Daoy (cell line): ENCODE data around the gene TCTN1. TPM values are rescaled to one million over a fixed set of nuclear protein-coding genes. Genes with fewer than 3 reads are reported as not detected.
"Not testable (repeated sequence)": the region's sequence is repeated elsewhere in the genome, so short reads cannot be mapped to it uniquely, and the experiment has no call there.

Experiments used
- DNase-seq: peaks from one replicate; pipeline ENCODE4 v3.0.0-alpha.2; 2015; ENCODE audit warnings: low read depth
- total RNA-seq: library from RNA; depleted of rRNA; stranded (reverse); fragments of >200 nt; shearing (Covaris generic); gene quantifications from 2 replicates; pipeline ENCODE4 v1.2.3, GENCODE V29; 2014

The TCTN1 gene
- total RNA-seq, 1 experiment from 2014 or later, result 23.0 TPM

- DNase-seq, result peak; percentile 38
Measured at GRCh38 chr12:110585231-110585799, 28.6 kb upstream of the TCTN1 start.

- not testable (repeated sequence) for DNase-seq
Measured at GRCh38 chr12:110587102-110587501, 26.8 kb upstream of the TCTN1 start.

- no peak for DNase-seq
Measured at GRCh38 chr12:110590059-110590458, 23.9 kb upstream of the TCTN1 start.

GRCh38 chr12:110590806-110591326 lies 23.1 kb upstream of the TCTN1 start:
- DNase-seq, result no peak

- DNase-seq, result no peak
Measured at GRCh38 chr12:110591451-110592051, 22.4 kb upstream of the TCTN1 start.

- DNase-seq, result no peak
Measured at GRCh38 chr12:110592078-110592477, 21.9 kb upstream of the TCTN1 start.

GRCh38 chr12:110592919-110593318 lies 21.0 kb upstream of the TCTN1 start:
- DNase-seq, result not testable (repeated sequence)

GRCh38 chr12:110597885-110598284 lies 16.0 kb upstream of the TCTN1 start:
- no peak for DNase-seq

- DNase-seq, result no peak
Measured at GRCh38 chr12:110599334-110599733, 14.6 kb upstream of the TCTN1 start.

- DNase-seq, result peak; percentile 18
Measured at GRCh38 chr12:110600254-110600653, 13.7 kb upstream of the TCTN1 start.

- DNase-seq, result peak; percentile 48
Measured at GRCh38 chr12:110602085-110602814, 11.7 kb upstream of the TCTN1 start.

GRCh38 chr12:110606253-110606611 lies 7.7 kb upstream of the TCTN1 start:
- DNase-seq, result no peak

GRCh38 chr12:110613071-110613770 lies 708 bp upstream of the TCTN1 start:
- no peak for DNase-seq

GRCh38 chr12:110615171-110615570 lies 1.2 kb downstream of the TCTN1 start:
- DNase-seq, result no peak

GRCh38 chr12:110616471-110617115 lies 2.7 kb downstream of the TCTN1 start:
- no peak for DNase-seq

GRCh38 chr12:110619534-110619953 lies 5.6 kb downstream of the TCTN1 start:
- no peak for DNase-seq

GRCh38 chr12:110622582-110622981 lies 8.7 kb downstream of the TCTN1 start:
- no peak for DNase-seq

GRCh38 chr12:110627500-110628195 lies 13.7 kb downstream of the TCTN1 start:
- DNase-seq, result no peak

GRCh38 chr12:110635055-110635454 lies 21.1 kb downstream of the TCTN1 start:
- no peak for DNase-seq

- no peak for DNase-seq
Measured at GRCh38 chr12:110636516-110636915, 22.6 kb downstream of the TCTN1 start.

- DNase-seq, result no peak
Measured at GRCh38 chr12:110637869-110638441, 24.0 kb downstream of the TCTN1 start.
